Skeletal muscle tissue (tissue), 4 donors: ENCODE data around the gene RTN4RL1. TPM values are rescaled to one million over a fixed set of nuclear protein-coding genes. Genes with fewer than 3 reads are reported as not detected.

Experiments used
- H3K27ac ChIP-seq: one replicate; pipeline ENCODE4 v1.7.0; 2013; ENCODE audit warnings: mild to moderate bottlenecking, low read depth, low read length, inconsistent platforms
- H3K27me3 ChIP-seq, 3 donors: one replicate each; pipeline ENCODE4 v1.7.0; 2013; ENCODE audit warnings: low read length in 3 of 3; ENCODE audit not compliant: control insufficient read depth in 3 of 3, insufficient read depth in 3 of 3
- H3K36me3 ChIP-seq, 3 donors: one replicate each; pipeline ENCODE4 v1.7.0; 2013; ENCODE audit warnings: low read length in 3 of 3; ENCODE audit not compliant: control insufficient read depth in 3 of 3, insufficient read depth in 3 of 3
- H3K4me1 ChIP-seq, 3 donors: one replicate each; pipeline ENCODE4 v1.7.0; 2013; ENCODE audit warnings: low read length in 3 of 3, mild to moderate bottlenecking in 3 of 3; ENCODE audit not compliant: control insufficient read depth in 3 of 3, insufficient read depth in 3 of 3
- H3K4me3 ChIP-seq, 3 donors: one replicate each; pipeline ENCODE4 v1.7.0; 2013; ENCODE audit warnings: low read length in 3 of 3
- H3K9ac ChIP-seq, 3 donors: one replicate each; pipeline ENCODE4 v1.7.0; 2013; ENCODE audit warnings: low read length in 3 of 3, mild to moderate bottlenecking in 3 of 3, moderate library complexity in 2 of 3, low read depth in 1 of 3
- H3K9me3 ChIP-seq, 3 donors: one replicate each; pipeline ENCODE4 v1.7.0; 2013; ENCODE audit warnings: low read length in 3 of 3; ENCODE audit not compliant: control insufficient read depth in 3 of 3
- total RNA-seq: library from RNA; depleted of rRNA; stranded (reverse); fragments of >200 nt; gene quantifications from one replicate; pipeline ENCODE4 v1.2.3, GENCODE V29; 2014
- donor health status: Osteomylitis.

RTN4RL1 gene
- total RNA-seq, 1 donor from 2014 or later, result 1.0 TPM

DNA sequence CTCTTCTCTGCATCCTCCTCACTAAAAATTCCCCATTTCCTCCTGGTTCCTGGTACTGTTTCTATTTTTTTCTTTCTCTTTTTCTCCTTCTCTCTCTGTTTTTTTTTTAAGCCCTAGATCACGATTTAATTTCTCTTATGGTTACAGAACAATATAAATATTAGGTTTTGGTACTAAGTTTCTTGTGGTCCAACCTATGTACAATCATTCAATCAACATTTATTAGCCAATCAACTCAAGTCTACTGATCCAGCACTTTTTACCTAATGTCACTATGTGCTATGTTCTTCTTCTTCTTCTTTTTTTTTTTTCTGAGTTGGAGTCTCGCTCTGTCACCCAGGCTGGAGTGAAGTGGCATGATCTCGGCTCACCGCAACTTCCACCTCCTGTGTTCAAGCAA lies 12.6 kb downstream of the RTN4RL1 start:
- Histone ChIP-seq H3K9ac (no peak overlapping the region), H3K4me3 (peak overlapping the region in 2 of 3 donors; percentile 17 to 42), H3K4me1 (peaks cover 17 to 33% (median 20%) of the 10 kb centered on the region in 3 donors), H3K27me3 (no peaks in the 10 kb centered on the region), H3K27ac (peak overlapping the region; percentile 32), H3K36me3 (no peaks in the 10 kb centered on the region), H3K9me3 (no peaks in the 10 kb centered on the region)

DNA sequence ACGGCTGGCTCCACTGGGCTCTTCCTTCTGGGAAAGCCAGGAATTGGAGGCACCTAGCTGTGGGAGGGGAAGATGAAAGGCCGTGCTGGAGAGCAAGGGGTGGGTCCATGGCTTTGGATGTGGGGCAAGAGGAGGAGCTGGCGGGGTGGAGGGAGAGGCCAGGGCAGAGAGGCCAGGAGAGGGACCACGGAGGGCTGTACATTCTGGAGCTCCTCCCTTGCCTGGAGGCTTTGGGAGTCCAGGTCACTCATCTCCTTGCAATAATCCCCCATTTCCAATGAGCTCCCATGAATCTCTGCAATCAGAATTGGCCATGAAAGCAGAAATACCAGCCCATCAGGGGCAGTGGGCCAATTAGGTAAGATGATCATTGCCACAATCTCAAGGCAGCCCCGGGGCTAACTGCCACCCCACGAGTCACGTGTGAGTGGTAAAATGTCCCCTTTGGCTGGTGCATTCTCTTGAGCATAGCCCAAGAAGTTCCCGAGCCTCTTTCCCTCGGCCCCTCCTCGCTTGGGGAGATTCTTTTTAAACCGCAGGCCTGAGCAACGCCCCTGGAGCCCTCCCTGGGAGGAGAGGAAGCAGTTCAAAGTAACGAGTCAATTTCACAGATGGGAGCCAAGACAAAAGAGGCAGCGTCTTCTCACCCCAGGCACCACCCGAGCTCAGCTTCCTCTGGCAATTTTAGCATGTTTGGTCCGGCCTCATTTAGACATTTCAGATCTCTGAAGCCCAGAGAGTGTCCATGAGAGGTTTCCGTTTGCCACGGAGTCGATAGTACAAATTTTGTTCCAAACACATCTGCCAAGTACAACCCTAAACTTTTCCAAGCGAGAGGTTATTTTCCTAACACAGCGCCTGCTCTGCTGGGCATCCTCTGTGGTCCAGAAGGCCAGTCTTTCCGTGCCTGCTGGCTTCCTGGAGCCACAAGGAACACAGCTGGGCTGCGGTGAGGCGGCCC lies 13.4 kb downstream of the RTN4RL1 start:
- Histone ChIP-seq H3K4me3 (peak overlapping the region; percentile 17 to 56 (median 42)), H3K27ac (peak overlapping the region; percentile 32), H3K36me3 (no peaks in the 10 kb centered on the region), H3K27me3 (no peaks in the 10 kb centered on the region), H3K4me1 (peaks cover 13 to 29% (median 14%) of the 10 kb centered on the region in 3 donors), H3K9ac (peak overlapping the region; percentile 35 to 66 (median 65)), H3K9me3 (no peaks in the 10 kb centered on the region)

DNA sequence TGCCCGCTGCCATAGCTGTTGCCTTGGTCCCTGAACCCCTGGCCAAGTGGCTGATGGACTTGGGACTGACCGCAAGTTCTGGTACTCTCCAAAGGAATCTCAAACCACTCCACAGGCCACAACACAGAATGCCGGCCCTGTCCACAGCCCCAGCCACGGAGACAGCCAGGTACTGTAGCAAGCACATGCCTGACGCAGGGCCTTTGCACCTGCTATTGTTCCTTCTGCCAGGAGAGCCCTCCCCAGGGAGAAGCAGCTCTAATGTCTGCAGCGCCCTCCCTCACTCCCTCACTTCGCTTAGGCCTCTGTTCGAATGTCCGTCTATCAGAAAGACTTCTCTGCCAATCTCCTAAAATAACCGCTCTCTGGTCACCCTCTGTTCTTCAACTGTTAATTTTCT lies 15.4 kb downstream of the RTN4RL1 start:
- Histone ChIP-seq H3K9me3 (no peaks in the 10 kb centered on the region), H3K9ac (no peak overlapping the region), H3K27ac (no peak overlapping the region), H3K4me1 (peaks cover 19 to 31% (median 21%) of the 10 kb centered on the region in 3 donors), H3K27me3 (no peaks in the 10 kb centered on the region), H3K4me3 (no peak overlapping the region), H3K36me3 (no peaks in the 10 kb centered on the region)

DNA sequence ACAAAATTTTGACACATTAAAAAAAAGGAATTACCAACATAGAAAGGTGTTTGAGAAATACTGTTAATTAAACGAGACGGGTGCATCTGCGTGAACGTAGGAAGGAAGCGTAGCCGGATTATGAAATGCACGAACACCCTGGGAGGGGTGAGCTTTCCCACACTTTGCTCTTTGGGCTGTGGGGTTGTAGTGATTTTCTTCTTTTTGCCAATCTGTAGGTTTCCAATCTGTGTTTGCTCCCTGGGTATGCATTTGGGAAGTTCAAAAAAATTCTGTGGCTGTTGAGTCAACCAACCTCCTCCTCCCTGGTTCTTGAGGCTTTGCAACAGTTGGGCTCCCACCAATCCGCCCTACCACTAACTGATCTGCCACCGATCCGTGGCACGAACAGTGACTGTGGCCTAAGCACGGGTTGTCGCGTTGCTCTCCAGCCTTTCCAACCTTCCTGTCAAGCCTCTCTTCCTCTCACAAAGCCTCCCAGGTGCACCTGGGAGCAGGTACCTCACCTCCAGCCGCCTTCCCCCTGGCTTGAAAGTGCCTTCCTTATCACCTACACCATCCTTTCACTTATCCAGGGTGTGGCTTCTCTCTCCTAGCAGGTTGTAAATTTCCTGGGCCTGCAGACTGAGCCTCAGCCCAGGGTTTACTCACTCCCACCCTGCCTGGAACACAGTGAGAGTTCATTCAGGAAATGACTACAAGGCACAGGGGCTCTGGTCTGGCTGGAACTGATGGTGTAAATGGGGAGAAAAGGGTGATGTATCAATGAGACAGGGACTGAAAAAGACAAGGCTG lies 16.6 kb downstream of the RTN4RL1 start:
- H3K27me3 ChIP-seq, result no peaks in the 10 kb centered on the region
- no peaks in the 10 kb centered on the region for H3K9me3 ChIP-seq
- H3K36me3 ChIP-seq, result no peaks in the 10 kb centered on the region
- H3K9ac ChIP-seq, result no peak overlapping the region
- no peak overlapping the region for H3K27ac ChIP-seq
- peaks cover 26 to 38% (median 26%) of the 10 kb centered on the region in 3 donors for H3K4me1 ChIP-seq
- H3K4me3 ChIP-seq, result no peak overlapping the region

DNA sequence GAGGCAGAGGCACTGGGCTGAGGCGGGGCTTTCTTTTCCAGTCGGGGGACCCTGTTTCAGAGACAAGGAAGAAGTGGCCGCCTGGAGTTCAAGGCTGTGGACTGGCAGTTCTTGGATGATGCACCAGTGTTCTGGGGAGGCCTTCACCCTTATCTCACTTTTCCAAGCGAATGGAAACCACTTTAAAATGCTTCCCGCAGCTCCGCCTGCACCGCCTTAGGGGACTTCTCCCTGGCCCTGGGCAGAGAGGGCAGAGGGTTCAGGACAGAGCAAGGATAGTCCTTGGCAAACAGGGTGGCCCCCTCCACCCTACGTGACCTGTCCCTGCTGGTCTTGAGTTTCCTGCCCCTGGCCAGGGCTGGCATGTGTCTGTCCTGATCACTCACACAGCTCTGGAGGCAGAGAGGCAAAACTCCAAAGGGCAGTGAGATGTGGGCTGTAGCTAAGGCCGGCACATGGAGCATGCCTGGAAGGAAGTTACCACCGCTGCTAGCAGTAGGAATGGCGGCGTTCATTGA lies 20.6 kb downstream of the RTN4RL1 start:
- Histone ChIP-seq H3K9me3 (no peaks in the 10 kb centered on the region), H3K36me3 (no peaks in the 10 kb centered on the region), H3K27me3 (no peaks in the 10 kb centered on the region), H3K4me3 (peak overlapping the region in 1 of 3 donors; percentile 6), H3K9ac (peak overlapping the region in 1 of 3 donors; percentile 68), H3K4me1 (peaks cover 32 to 47% (median 38%) of the 10 kb centered on the region in 3 donors), H3K27ac (peak overlapping the region; percentile 25)

DNA sequence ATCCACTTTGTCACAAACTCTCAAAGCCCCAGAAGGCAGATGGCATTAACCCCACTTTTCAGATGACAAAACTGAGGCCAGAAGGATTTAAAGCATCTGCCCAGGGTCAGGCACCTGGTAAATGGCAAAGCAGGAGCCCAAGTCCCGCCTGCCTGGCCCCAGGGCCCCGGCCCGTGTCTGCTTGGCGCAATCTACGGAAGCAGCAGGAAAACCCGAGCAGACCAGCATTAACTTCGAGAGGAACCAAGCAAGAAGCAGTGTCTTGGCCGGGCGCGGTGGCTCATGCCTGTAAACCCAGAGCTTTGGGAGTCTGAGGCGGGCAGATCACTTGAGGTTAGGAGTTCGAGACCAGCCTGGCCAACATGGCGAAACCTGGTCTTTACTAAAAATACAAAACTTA lies 21.6 kb downstream of the RTN4RL1 start:
- Histone ChIP-seq H3K4me3 (no peak overlapping the region), H3K9ac (peak overlapping the region; percentile 1 to 69 (median 53)), H3K27ac (peak overlapping the region; percentile 76), H3K9me3 (no peaks in the 10 kb centered on the region), H3K4me1 (peaks cover 36 to 55% (median 45%) of the 10 kb centered on the region in 3 donors), H3K36me3 (no peaks in the 10 kb centered on the region), H3K27me3 (no peaks in the 10 kb centered on the region)

DNA sequence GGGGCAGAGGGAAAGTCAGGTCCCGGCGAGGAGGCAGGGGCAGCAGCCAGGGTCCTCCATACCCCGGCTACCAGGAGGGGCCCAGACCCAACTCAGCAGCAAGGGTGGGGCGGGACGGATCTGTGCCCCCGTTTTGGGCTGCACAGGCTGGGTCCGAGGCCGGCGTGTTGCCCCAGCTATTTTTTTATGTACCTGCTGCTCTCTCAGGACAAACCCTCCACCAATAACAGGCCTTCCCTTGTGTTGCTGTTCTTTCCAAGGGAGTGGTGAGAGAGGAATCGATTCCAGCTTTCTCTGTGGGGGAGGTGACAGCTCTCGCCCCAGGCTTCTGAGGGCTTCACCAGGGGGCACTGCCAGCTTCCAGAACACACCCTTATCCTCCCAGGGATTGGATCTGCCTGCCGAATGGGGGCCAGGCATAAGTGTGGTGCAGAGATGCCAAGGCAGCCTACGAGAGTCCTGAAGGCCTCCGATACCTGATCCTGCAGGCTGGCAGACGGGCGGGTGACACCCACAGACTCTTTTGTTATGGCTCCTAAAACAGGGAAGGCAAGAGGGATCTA lies 22.3 kb downstream of the RTN4RL1 start:
- Histone ChIP-seq H3K9ac (peak overlapping the region in 2 of 3 donors; percentile 53 to 69), H3K27me3 (no peaks in the 10 kb centered on the region), H3K36me3 (no peaks in the 10 kb centered on the region), H3K9me3 (no peaks in the 10 kb centered on the region), H3K4me1 (peaks cover 36 to 55% (median 45%) of the 10 kb centered on the region in 3 donors), H3K4me3 (no peak overlapping the region), H3K27ac (peak overlapping the region; percentile 76)

DNA sequence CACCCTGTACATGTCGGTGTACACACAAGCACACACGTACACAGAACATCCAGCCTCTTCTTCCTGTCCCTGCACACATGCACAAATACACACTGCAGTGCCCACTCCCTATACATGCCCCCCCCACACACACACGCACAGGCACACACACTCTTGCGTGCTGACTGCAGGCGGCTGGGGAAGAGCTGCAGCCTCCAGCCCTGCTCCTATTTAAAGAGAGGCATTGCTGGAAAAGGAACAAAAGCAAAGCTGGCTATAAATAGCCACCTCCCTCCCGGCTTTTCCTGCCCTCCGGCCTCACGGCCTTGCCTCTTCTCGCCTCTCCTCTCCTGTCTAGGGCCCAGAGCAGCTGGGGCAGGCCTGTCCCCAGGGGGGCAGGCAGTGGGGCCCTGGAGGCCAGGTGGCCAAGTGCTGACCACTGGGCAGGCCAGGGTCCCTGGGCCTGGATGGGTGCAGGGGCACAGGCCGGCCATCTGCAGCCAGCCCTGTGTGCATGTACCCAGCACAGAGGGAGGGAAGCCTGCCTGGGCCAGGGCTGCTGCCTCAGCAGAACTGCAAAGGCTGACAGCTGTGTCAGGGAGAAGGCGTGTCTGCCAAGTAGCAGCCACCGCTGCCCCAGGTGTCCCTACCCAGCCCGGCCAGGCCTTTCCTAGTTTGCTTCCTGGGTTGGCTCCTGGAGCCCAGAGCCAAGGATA lies 25.4 kb downstream of the RTN4RL1 start:
- H3K4me1 ChIP-seq, result peaks cover 32 to 60% (median 43%) of the 10 kb centered on the region in 3 donors
- peak overlapping the region; percentile 60 to 69 (median 66) for H3K4me3 ChIP-seq
- H3K27me3 ChIP-seq, result no peaks in the 10 kb centered on the region

More for the DNA sequence above, 25.4 kb downstream of the RTN4RL1 start:
- peak overlapping the region; percentile 73 to 89 (median 81) for H3K9ac ChIP-seq
- H3K9me3 ChIP-seq, result no peaks in the 10 kb centered on the region
- H3K27ac ChIP-seq, result peak overlapping the region; percentile 89
- H3K36me3 ChIP-seq, result no peaks in the 10 kb centered on the region
